SIG-M5 (cell line): ENCODE data around the gene RSAD1.
"Not testable (repeated sequence)": the region's sequence is repeated elsewhere in the genome, so short reads cannot be mapped to it uniquely, and the experiment has no call there.

ENCODE experiments used
- DNase-seq: peaks from one replicate; lab custom pipeline; 2025; lab: John Stamatoyannopoulos, UW

The RSAD1 gene

GRCh38 chr17:50472761-50473161 is 5.9 kb upstream of the RSAD1 start:
- DNase-seq, result not testable (repeated sequence)

DNA sequence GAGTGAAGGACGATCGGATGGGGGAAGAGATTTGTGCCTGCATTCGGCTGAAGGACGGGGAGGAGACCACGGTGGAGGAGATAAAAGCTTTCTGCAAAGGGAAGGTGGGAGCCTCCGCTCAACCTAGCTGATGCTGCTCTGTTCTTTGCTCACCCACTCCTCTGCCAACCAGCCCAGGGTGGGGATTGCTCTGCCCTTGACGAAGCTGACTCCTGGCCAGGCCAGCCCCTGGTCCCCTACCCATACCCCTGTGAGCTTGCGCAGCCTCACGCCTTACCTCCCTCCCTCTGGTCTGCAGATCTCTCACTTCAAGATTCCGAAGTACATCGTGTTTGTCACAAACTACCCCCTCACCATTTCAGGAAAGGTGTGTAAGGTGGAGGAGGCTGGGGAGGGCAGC is 4.8 kb upstream of the RSAD1 start:
- DNase-seq, result no peak

- DNase-seq, result no peak
Observed at GRCh38 chr17:50474523-50474922, 4.1 kb upstream of the RSAD1 start.

- DNase-seq, result no peak
Observed at GRCh38 chr17:50475362-50475761, 3.3 kb upstream of the RSAD1 start.

- not testable (repeated sequence) for DNase-seq
Observed at GRCh38 chr17:50475775-50476544, 2.7 kb upstream of the RSAD1 start.

DNA sequence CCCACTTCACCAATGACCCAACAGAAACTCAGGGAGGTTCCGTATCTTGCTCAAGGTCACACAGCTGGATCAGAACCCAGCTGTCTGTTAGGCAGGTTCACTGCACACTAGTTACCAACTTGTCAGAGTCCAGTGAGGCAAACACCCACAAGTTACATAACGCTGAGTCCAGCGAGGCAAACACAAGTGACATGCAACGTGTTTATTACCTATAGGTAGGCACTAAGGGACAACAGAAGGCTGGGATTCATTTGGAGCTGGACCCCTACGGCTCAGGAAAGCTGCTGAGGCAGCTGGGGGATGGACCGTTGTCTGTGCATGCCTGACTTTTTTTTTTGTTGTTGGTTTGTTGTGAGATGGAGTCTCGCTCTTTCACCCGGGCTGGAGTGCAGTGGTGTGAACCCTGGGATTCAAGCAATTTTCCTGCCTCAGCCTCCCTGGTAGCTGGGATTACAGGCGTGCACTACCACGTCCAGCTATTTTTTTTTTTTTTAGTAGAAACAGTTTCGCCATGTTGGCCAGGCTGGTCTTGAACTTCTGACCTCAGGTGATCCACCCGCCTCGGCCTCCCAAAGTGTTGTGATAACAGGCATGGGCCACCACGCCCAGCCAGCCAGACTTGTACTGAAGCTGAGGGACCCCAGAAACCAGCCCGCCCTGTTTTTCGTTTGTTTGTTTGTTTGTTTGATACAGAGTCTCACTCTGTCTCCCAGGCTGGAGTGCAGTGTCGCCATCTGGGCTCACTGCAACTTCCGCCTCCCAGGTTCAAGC is 1.9 kb upstream of the RSAD1 start:
- no peak for DNase-seq

DNA sequence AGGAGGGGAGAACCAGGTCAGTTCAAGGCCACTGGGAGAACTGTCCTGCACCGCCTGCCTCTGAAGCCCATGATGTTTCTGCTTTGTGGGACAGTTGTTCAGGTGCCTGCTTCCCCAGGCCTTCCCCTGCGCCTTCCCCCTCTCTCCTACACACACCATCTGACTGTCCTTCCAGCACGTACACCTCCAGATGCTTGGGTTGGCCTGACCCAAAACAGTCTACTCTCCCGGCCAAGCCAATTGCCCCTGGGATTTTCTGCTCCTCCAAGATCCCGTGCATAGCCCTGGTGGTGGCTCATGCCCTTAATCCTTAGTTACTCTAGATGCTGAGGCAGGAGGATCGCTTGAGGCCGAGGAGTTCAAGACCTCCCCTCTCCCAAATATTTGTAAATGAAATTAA is 684 bp upstream of the RSAD1 start:
- DNase-seq, result no peak

GRCh38 chr17:50479522-50480141 is 972 bp downstream of the RSAD1 start:
- DNase-seq, result no peak

DNA sequence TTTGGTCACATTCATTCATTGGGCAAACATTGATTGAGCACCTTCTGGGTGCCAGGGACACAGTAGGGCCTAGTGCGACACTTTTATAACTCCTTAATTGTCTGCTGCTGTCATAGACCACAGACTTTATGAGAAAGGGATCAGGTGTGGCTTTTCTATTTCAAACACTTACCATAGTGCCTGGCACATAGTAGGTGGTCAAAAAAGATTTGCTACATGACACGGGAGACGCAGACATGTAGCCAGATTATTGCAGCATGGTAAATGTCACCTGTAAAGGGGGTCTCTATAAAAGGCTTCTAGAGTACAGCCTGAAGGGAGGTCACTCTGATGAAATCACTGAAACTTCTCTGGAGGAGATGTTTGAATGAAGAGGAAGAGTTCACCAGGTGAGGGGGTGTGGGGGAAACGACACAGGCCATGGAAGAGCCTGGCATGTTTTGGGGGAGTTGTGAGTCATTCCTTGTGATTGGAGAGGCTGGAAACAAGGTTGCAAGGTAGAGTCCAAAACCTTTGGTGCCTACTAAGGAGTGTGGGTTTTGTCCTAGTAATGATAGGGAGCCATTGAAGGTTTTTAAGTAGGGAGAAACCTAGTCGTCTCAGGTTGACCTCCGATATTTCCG is 1.6 kb downstream of the RSAD1 start:
- DNase-seq, result no peak

DNA sequence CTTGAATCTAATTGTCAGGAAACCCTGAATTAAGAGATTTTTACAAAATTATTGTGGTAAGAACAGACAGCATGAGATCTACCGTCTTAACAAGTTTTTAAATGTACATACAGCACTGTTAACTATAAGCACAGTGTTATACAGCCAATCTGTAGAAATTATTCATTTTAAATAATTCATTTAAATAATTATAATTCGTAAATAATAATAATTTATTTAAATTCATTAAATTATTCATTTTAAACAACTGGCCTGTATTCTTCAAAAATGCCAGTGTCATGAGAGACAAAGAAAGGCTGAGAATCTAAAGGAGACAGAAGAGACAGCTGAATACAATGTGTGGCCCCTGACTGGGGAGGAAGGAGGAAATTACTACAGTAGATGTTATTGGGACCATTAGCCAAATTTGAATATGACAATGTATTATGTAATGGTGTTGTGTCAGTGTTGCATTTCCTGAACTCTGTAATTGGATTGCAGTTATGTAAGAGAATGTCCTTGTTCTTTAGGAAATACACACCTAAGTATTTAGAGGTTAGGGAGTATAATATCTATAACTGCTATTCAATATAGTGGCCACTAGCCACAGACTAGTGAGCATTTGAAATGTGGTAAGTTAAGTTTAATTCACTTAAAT is 2.3 kb downstream of the RSAD1 start:
- no peak for DNase-seq

GRCh38 chr17:50481648-50482047 is 3.0 kb downstream of the RSAD1 start:
- DNase-seq, result no peak

- DNase-seq, result no peak
Observed at GRCh38 chr17:50482110-50482509, 3.5 kb downstream of the RSAD1 start.

DNA sequence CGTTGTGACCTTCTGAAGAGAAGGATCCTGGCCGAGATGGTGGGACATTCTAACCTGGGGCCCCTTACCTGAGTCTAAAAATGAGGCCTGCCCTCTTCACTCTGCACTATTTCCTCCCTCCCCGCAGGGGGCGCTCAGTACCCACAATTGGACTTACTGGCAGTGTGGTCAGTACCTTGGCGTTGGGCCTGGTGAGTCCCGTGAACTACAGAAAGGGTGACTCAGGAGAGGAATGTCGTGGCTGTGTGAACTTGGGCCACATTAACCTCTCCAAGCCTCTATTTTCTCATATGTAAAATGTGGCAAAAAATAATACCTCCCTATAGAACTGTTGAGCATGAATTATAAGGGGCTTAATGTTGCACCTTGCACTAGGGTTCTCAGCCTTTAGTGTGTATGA is 3.9 kb downstream of the RSAD1 start:
- no peak for DNase-seq

- DNase-seq, result no peak
Observed at GRCh38 chr17:50483266-50483665, 4.6 kb downstream of the RSAD1 start.

- DNase-seq, result no peak
Observed at GRCh38 chr17:50484386-50485155, 5.9 kb downstream of the RSAD1 start.

- DNase-seq, result no peak
Observed at GRCh38 chr17:50487213-50488096, 8.8 kb downstream of the RSAD1 start.

- no peak for DNase-seq
Observed at GRCh38 chr17:50488880-50489279, 10.2 kb downstream of the RSAD1 start.

DNA sequence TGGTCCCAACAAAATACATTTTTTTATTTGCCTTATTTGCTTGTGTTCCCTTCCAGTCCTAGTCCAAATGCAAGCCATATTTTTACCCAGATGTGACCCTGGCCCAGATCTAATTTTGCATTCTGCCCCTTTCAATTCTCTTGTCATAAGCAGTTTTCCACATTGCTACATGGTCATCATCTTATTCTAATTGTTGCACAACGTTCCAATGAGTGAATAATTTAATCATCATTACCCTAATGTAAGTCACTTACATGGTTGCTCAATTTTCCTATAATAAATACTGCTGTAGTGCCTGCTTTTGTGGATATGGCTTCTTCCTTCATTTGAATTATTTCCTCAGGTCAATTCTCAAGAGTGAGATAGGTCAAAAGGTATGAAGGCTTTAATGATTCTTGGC is 12.8 kb downstream of the RSAD1 start:
- DNase-seq, result no peak

DNA sequence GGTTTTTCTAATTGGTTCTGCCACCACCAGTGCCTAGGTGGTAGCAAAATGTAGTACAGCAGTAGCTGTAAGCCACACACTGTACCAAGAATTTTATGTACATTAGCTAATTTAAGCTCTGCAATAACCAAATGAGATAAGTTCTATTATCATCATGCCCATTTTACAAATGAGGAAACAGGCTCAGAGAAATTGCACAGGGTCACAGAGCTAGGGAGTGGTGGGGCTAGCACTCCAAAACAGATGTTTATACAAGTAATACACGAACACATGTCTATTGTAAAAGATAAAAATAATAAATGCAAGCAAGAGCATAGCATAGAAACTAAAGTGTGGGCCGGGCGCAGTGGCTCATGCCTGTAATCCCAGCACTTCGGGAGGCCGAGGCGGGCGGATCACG is 13.6 kb downstream of the RSAD1 start:
- DNase-seq, result no peak

DNA sequence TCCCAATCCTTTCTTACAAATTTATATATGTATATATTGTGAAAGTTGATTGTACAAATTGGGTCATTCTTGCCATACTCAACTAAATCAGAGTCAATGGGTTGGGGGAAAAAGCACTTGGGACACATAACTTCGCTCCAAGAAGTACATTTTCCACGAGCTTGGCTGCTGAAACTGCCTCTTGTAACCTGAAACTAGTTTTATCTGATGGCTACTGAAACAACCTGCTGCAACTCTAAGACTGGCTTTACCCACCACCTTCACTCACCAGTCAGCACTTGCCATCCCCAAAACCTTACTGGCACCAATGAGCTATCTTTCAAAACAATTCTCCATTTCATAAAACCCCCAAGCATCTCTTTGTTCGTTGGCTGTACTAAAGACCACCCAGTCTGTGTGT is 15.1 kb downstream of the RSAD1 start:
- no peak for DNase-seq
